GM12872 (cell line): Measurements from ENCODE around the gene ABAT.

Experiments
- CTCF ChIP-seq: IDR thresholded peaks from 3 replicates; pipeline ENCODE4 v1.5.1; 2011; ENCODE audit warnings: low read depth, mild to moderate bottlenecking, low read length, moderate library complexity; ENCODE audit not compliant: insufficient read depth

ABAT gene

GRCh38 chr16:8686879-8687278, 12.5 kb downstream of the ABAT start:
- TF ChIP-seq CTCF: no peak

- no peak for TF ChIP-seq CTCF
Measured at GRCh38 chr16:8689686-8690085, 15.3 kb downstream of the ABAT start.

GRCh38 chr16:8691728-8692127, 17.3 kb downstream of the ABAT start:
- TF ChIP-seq CTCF: no peak

DNA sequence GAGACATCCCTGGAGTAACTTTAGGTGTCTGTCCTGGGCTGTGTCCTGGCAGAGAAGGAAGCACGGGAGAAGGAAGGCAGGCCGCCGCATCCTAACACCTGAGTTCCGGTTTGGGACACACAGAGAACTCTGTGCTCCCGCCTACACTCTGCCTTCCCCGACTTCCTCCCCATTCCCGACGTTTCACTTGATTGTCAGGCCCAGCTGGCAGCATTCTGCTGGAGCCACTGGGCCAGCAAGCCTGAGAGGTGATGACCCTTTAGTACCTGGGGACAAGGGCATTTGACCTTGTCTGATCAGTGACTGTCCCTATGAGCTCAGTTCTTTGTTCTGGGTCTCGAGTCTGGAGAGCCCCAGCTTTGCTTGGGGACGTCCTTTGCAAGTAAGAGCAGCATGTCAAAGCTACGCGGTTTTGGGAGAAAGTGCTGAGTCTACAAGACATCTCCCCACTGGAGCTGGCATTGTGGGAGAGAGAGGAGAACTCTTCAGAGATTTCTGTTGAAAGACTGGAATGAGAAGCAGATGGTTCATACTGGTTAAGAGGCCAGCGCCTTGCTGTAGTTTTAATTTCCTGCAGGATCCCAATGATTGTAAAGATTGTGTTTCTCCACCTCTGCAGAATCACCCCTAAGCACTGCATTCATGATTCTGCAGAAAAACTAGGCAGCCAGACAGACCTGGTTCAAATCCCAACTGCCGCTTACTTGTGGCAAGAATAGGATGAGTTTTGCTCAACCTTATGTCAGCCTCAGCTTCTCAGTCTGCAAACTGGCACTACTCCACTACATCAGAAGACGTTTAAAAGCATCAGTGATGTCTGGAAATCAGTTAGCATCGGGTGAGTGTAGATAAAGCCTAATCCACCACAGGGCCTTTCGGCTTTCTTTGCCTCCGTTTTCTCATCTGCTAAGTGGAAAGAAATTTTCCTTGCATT, 20.6 kb downstream of the ABAT start:
- TF ChIP-seq CTCF: no peak

GRCh38 chr16:8696880-8697279, 22.5 kb downstream of the ABAT start:
- no peak for TF ChIP-seq CTCF

- no peak for TF ChIP-seq CTCF
Measured at GRCh38 chr16:8697965-8698364, 23.5 kb downstream of the ABAT start.

DNA sequence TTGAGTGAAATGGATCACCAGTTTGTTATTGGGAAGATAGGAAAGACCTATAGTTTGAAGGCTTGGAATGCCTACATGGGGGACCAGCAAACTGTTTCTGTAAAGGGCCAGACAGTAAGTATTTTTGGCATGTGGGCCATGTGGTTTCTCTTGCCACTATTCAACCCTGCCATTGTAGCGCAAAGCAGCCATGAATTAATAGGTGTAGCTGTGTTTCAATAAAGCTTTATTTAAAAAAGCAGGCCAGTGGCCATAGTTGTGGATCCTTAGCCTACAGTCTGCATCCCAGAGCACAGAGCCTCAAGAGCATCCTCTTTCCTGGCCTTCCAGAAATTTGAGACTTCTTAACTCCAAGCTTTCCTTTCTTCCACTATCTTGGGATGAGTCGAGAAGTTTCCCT, 29.3 kb downstream of the ABAT start:
- no peak for TF ChIP-seq CTCF
